ENCODE data around the gene EFHC2.

The EFHC2 gene

DNA sequence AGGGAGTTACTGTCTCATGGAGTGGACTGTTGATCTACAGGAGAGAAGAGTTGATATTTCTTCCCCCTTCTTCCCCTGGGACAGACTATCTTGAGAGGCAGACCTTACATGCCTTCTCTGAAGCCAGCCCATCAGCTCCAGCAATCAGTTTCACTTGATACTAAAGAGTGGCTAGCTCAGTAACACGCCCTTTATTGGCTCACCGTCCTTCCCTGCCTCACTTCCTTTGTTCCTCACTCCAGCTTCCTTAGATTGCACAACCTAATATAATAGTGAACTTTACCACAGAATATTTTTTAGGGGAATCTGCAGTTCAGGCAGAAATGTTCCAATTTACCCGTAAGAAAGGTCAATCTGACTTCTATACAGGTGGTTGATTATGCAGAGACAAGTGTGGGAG, 242.2 kb downstream of the EFHC2 start:
- no peaks in the 10 kb centered on the region for H3K27me3 ChIP-seq
- DNase-seq, result no peak
- H3K9me3 ChIP-seq, result no peaks in the 10 kb centered on the region
- no peaks in the 10 kb centered on the region for H3K36me3 ChIP-seq
- H3K4me1 ChIP-seq, result peaks cover 4% of the 10 kb centered on the region; the same call in 1 of the 2 replicates
- TF ChIP-seq CTCF (IDR thresholded peaks at IDR 0.05; ENCODE audit: low read depth, low read length), result no peak
- H3K4me3 ChIP-seq (ENCODE audit: low read depth, low read length), result no peak overlapping the region

- H3K27me3 ChIP-seq, result no peaks in the 10 kb centered on the region
- H3K4me1 ChIP-seq, result no peaks in the 10 kb centered on the region
- TF ChIP-seq CTCF (IDR thresholded peaks at IDR 0.05; ENCODE audit: low read depth, low read length), result no peak
- no peak for DNase-seq
- no peaks in the 10 kb centered on the region for H3K36me3 ChIP-seq
- H3K4me3 ChIP-seq (ENCODE audit: low read depth, low read length), result no peak overlapping the region
- no peaks in the 10 kb centered on the region for H3K9me3 ChIP-seq
Observed at GRCh38 chrX:44099366-44099765, 244.1 kb downstream of the EFHC2 start.

Data from BE2C (cell line).